Esophagus mucosa (tissue), 1 donor: ENCODE measurements around the gene CLDN16. TPM values are rescaled to one million over a fixed set of nuclear protein-coding genes. Genes with fewer than 3 reads are reported as not detected.
A peak's percentile ranks its signal among the peaks of the same experiment; 100 is the strongest.

ENCODE experiments used
- ATAC-seq: fragments of 200-7000 bp; cut with Tn5 transposase; one replicate; pipeline ENCODE4 v1.9.1; 2020
- total RNA-seq: library from RNA; stranded (reverse); gene quantifications from one replicate; pipeline ENCODE4 v1.2.4, GENCODE V29; 2023
- donor health status: DM: yes; HTN: yes; CAD: no.

Gene CLDN16
- total RNA-seq, result 0.76 TPM

- no peak for ATAC-seq
Measured at GRCh38 chr3:190387578-190388213, at the start of gene CLDN16. TSS of gene CLDN16 (plus strand) at chr3:190388163. CDS start at chr3:190388330, 167 bp downstream.

GRCh38 chr3:190338717-190339116, 49.2 kb upstream of the CLDN16 start:
- ATAC-seq, result peak; percentile 87

- peak; percentile 73 for ATAC-seq
Measured at GRCh38 chr3:190339130-190339529, 48.8 kb upstream of the CLDN16 start.

GRCh38 chr3:190340071-190340470, 47.9 kb upstream of the CLDN16 start:
- no peak for ATAC-seq

- peak; percentile 80 for ATAC-seq
Measured at GRCh38 chr3:190345027-190345821, 42.7 kb upstream of the CLDN16 start.

GRCh38 chr3:190345878-190346277, 42.1 kb upstream of the CLDN16 start:
- peak; percentile 33 for ATAC-seq

- no peak for ATAC-seq
Measured at GRCh38 chr3:190346541-190346940, 41.4 kb upstream of the CLDN16 start.

- ATAC-seq, result no peak
Measured at GRCh38 chr3:190352861-190353457, 35.0 kb upstream of the CLDN16 start.

- ATAC-seq, result no peak
Measured at GRCh38 chr3:190356246-190356645, 31.7 kb upstream of the CLDN16 start.

GRCh38 chr3:190357468-190357867, 30.5 kb upstream of the CLDN16 start:
- ATAC-seq, result no peak

GRCh38 chr3:190359813-190360212, 28.1 kb upstream of the CLDN16 start:
- no peak for ATAC-seq

- ATAC-seq, result no peak
Measured at GRCh38 chr3:190360228-190360627, 27.7 kb upstream of the CLDN16 start.

- ATAC-seq, result peak; percentile 76
Measured at GRCh38 chr3:190361791-190362190, 26.2 kb upstream of the CLDN16 start.

GRCh38 chr3:190362258-190362657, 25.7 kb upstream of the CLDN16 start:
- no peak for ATAC-seq

- ATAC-seq, result peak; percentile 50
Measured at GRCh38 chr3:190366133-190366532, 21.8 kb upstream of the CLDN16 start.

GRCh38 chr3:190368881-190369280, 19.1 kb upstream of the CLDN16 start:
- no peak for ATAC-seq

GRCh38 chr3:190369668-190370295, 18.2 kb upstream of the CLDN16 start:
- ATAC-seq, result peak; percentile 78

GRCh38 chr3:190370369-190370768, 17.6 kb upstream of the CLDN16 start:
- ATAC-seq, result no peak

GRCh38 chr3:190371152-190371551, 16.8 kb upstream of the CLDN16 start:
- ATAC-seq, result peak; percentile 59

- ATAC-seq, result peak; percentile 42
Measured at GRCh38 chr3:190375246-190375645, 12.7 kb upstream of the CLDN16 start.

- ATAC-seq, result no peak
Measured at GRCh38 chr3:190375671-190376070, 12.3 kb upstream of the CLDN16 start.

GRCh38 chr3:190378240-190378891, 9.6 kb upstream of the CLDN16 start:
- ATAC-seq, result peak; percentile 81

GRCh38 chr3:190380184-190380583, 7.8 kb upstream of the CLDN16 start:
- ATAC-seq, result no peak
